ENCODE measurements around the gene SMARCD2. TPM values are rescaled to one million over a fixed set of nuclear protein-coding genes. Genes with fewer than 3 reads are reported as not detected.
"Not testable (repeated sequence)": the region's sequence is repeated elsewhere in the genome, so short reads cannot be mapped to it uniquely, and the experiment has no call there.

The SMARCD2 gene
- total RNA-seq = 100 to 1,000 TPM; 182 to 247 TPM

GRCh38 chr17:63842540-63843386 lies at the start of gene SMARCD2:
SMARCD2 (minus strand) TSS chr17:63842685; CDS start chr17:63842674, 11 bp downstream.
- Histone ChIP-seq H3K4me1 (replicated peaks) (peaks cover 34% of the 10 kb centered on the region), H3K9me3 (no peaks in the 10 kb centered on the region), H3K4me3 (peak within 1 kb of the TSS; percentile 76 to 92), H3K27me3 (replicated peaks; ENCODE audit: insufficient read depth) (no peaks in the 10 kb centered on the region), H3K27ac (peak within 1 kb of the TSS; percentile 84 to 94), H3K36me3 (no peaks in the 10 kb centered on the region)
- under 1% methylated on average over 73 of the region's 92 CpGs for WGBS
- intact Hi-C loops (cut with DNase I) = loop anchor here (5.0 kb wide), 1 partner anchor 70 kb away; the partner anchor contains the start of genes CCDC47 and DDX42
- DNase-seq (ENCODE audit: low spot score) = peak; percentile 98
- TF ChIP-seq CTCF (IDR thresholded peaks at IDR 0.05) = peak in 2 of 4 experiments; percentile 15 to 27
- TF ChIP-seq POLR2AphosphoS5 (IDR thresholded peaks at IDR 0.05) = peak; percentile 94
- peak; percentile 78 for TF ChIP-seq POLR2A (IDR thresholded peaks at IDR 0.05)

- H3K27ac ChIP-seq; H3K9me3 ChIP-seq; H3K4me1 ChIP-seq (replicated peaks); H3K36me3 ChIP-seq; intact Hi-C loops (cut with DNase I); DNase-seq (ENCODE audit: low spot score); H3K27me3 ChIP-seq (replicated peaks; ENCODE audit: insufficient read depth); H3K4me3 ChIP-seq: not testable (repeated sequence)
- 36% methylated on average over 13 of the region's 13 CpGs for WGBS
- peak in 2 of 4 experiments; percentile 11 to 41 for TF ChIP-seq CTCF (IDR thresholded peaks at IDR 0.05)
Observed at GRCh38 chr17:63889026-63889848, 46.8 kb upstream of the SMARCD2 start.

DNA sequence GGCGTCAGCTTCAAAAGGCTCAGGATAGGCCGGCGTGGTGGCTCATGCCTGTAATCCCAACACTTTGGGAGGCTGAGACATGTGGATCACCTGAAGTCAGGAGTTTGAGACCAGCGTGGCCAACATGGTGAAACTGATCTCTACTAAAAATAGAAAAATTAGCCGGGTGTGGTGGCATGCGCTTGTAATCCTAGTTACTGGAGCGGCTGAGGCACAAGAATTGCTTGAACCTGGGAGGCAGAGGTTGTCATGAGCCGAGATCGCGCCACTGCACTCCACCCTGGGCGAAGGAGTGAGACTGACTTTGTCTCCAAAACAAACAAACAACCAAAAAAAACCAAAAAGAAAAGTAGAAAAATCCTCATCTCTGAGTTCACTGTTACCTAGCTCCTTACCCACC lies 42.6 kb upstream of the SMARCD2 start:
- DNase-seq (ENCODE audit: low spot score); H3K27me3 ChIP-seq (replicated peaks; ENCODE audit: insufficient read depth); H3K36me3 ChIP-seq; H3K4me3 ChIP-seq; intact Hi-C loops (cut with DNase I); H3K27ac ChIP-seq; H3K4me1 ChIP-seq (replicated peaks); H3K9me3 ChIP-seq: not testable (repeated sequence)
- 91% methylated on average over 11 of the region's 11 CpGs for WGBS

GRCh38 chr17:63882626-63883126 lies 40.2 kb upstream of the SMARCD2 start:
- H3K9me3 ChIP-seq; H3K36me3 ChIP-seq; H3K4me1 ChIP-seq (replicated peaks); H3K4me3 ChIP-seq; DNase-seq (ENCODE audit: low spot score); H3K27ac ChIP-seq; H3K27me3 ChIP-seq (replicated peaks; ENCODE audit: insufficient read depth); intact Hi-C loops (cut with DNase I): not testable (repeated sequence)
- WGBS = 78% methylated on average over 9 of the region's 9 CpGs

DNA sequence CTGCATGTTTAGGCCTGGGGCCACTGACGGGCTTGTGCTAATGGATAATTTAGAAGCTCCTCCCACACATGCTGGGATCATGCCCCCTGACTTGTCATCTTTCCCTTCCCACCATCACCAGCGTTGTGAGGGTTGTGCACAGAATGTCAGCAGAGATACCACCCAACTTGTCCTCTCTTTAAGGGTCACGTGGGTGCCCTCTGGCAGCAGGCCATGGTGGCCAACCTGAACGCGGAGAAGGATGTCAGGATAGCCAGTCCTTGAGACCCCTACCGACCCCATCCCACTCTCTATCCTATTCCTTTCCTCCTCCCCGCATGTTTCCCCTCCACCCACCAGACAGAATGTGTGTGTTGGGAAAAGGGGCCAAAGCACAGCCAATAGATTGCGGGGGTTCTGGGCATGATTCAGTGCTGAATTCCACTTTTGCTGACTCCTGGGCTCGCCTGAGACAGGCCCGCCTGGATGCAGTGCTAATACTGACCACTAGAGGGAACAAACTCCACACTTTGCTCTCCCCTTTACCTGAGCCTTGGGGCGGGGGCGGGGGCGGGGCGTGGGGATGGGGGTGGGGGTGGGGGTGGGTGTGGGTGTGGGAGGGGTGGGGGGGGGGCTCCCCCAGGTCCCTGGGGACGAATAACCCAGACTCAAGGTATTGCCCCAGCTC lies 39.6 kb upstream of the SMARCD2 start, which contains the start of gene GH2:
GH2 (minus strand) TSS at position 10 of the 667 bp plus-strand sequence. CDS start 143 bp downstream, outside the sequence.
- H3K36me3 ChIP-seq = no peaks in the 10 kb centered on the region
- no peaks in the 10 kb centered on the region for H3K4me1 ChIP-seq (replicated peaks)
- H3K27me3 ChIP-seq (replicated peaks; ENCODE audit: insufficient read depth) = no peaks in the 10 kb centered on the region
- no peak within 1 kb of the TSS for H3K27ac ChIP-seq
- WGBS = 40% methylated on average over 13 of the region's 15 CpGs
- H3K4me3 ChIP-seq = no peak within 1 kb of the TSS
- DNase-seq (ENCODE audit: low spot score) = peak; percentile 10
- intact Hi-C loops (cut with DNase I) = no loop called here
- TF ChIP-seq POLR2A (IDR thresholded peaks at IDR 0.05) = no peak
- peak; percentile 13 to 50 (median 18) for TF ChIP-seq CTCF (IDR thresholded peaks at IDR 0.05)
- TF ChIP-seq POLR2AphosphoS5 (IDR thresholded peaks at IDR 0.05) = no peak
- no peaks in the 10 kb centered on the region for H3K9me3 ChIP-seq

DNA sequence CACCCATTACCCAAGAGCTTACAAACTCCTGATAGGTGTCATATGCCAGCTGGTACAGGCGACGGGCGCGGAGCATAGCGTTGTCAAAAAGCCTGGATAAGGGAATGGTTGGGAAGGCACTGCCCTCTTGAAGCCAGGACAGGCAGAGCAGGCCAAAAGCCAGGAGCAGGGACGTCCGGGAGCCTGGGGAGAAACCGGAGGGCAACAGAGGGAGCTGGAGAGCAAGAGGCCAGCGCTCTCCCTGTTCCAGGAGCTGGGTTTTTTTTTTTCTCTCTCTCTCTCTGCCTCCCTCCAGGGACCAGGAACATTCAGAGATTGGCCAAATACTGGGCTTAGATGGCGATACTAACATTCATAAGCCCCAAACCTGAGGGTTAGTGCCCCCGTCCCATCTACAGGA lies 38.9 kb upstream of the SMARCD2 start:
- H3K27ac ChIP-seq; H3K9me3 ChIP-seq; H3K4me3 ChIP-seq; H3K4me1 ChIP-seq (replicated peaks); intact Hi-C loops (cut with DNase I); H3K36me3 ChIP-seq; H3K27me3 ChIP-seq (replicated peaks; ENCODE audit: insufficient read depth); DNase-seq (ENCODE audit: low spot score): not testable (repeated sequence)
- 73% methylated on average over 11 of the region's 11 CpGs for WGBS
